ENCODE measurements around the gene PCNT.
"Not testable (repeated sequence)": the region's sequence is repeated elsewhere in the genome, so short reads cannot be mapped to it uniquely, and the experiment has no call there.

PCNT gene

DNA sequence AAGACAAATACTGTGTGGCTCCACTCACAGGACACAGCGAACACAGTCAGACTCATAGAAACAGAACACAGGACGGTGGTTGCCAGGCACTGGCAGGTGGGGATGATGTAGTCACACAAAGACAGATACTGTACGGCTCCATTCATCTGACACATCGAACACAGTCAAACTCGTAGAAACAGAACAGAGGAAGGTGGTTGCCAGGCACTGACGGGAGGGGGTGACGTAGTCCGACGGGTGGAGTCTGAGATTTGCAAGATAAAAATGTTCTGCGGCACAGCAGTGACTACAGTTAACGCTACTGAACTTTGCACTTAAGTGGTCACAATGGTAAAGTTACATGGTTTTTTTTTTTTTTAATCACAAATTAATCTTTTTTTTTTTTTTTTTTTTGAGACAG is 19.0 kb upstream of the PCNT start:
- DNase-seq: no peak

DNA sequence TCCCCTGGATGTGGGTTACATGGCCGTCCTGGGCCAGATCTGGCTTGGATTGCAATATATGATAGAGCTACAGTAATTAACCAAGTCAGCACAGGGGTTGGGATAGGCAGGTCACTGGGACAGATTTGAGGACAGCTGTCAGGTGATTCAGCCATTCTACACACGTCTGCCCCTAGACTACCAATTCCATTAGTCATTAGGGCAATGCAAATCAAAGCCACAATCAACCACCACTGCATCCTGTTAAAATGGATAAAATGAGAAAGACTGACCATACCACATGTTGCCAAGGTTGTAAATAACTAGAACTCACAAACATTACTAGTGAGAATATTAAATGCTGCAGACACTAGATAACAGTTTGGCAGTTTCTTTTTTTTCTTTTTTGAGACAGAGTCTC is 16.3 kb upstream of the PCNT start:
- no peak for DNase-seq

DNA sequence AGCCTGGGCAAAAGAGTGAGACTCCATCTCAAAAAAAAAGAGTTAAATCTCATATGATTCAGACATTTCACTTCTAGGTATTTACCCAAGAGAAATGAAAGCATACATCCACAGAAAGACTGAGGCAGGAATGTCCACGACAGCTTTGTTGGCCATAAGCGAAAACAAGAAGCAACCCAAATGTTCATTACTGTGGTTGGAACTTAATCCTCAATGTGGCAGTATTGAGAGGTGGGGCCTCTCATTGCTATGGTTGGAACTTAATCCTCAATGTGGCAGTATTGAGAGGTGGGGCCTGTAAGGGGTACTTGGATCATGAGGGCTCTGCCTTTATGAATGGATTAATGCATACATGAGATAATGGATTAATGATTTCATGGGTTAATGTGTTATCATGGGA is 15.5 kb upstream of the PCNT start:
- no peak for DNase-seq

DNA sequence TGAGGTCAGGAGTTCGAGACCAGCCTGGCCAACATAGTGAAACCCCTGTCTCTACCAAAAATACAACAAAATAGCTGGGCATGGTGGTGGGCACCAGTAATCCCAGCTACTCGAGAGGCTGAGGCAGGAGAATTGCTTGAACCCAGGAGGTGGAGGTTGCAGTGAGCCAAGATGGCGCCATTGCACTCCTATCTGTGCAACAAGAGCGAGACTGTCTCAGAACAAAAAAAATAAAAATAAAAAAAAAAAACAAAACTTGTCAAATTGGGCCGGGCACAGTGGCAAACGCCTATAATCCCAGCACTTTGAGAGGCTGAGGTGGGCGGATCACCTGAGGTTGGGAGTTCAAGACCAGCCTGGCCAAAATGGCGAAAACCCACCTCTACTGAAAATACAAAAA is 13.7 kb upstream of the PCNT start:
- DNase-seq: not testable (repeated sequence)

DNA sequence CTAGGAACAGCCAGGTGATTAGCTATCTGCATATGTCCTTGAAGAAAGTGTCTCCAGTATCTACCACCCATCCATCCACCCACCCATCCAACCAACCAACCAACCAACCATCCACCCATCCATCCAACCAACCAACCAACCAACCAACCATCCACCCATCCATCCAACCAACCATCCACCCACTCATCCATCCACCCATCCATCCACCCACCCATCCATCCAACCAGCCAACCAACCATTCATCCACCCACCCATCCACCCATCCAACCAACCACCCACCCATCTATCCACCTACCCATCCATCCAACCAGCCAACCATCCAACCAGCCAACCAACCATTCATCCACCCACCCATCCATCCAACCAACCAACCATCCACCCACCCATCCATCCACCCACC is 12.4 kb upstream of the PCNT start:
- no peak for DNase-seq

DNA sequence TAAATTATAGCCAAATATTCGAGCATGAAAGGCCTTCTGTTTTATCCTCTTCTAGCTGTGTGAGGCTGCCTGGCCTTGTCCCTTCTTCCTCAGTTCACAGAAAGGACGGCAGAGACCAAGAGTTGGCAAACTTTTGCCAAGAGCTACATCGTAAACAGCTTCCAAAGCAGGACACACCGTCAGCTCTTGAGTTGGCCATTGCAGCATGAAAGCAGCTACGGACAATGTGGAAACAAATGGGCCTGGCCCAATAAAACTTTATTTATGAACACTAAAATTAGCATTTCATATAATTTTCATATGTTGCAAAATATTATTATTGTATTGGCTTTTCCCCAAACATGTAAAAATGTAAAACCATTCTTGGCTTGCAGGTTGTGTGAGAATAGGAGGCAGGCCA is 11.0 kb upstream of the PCNT start:
- DNase-seq: no peak

DNA sequence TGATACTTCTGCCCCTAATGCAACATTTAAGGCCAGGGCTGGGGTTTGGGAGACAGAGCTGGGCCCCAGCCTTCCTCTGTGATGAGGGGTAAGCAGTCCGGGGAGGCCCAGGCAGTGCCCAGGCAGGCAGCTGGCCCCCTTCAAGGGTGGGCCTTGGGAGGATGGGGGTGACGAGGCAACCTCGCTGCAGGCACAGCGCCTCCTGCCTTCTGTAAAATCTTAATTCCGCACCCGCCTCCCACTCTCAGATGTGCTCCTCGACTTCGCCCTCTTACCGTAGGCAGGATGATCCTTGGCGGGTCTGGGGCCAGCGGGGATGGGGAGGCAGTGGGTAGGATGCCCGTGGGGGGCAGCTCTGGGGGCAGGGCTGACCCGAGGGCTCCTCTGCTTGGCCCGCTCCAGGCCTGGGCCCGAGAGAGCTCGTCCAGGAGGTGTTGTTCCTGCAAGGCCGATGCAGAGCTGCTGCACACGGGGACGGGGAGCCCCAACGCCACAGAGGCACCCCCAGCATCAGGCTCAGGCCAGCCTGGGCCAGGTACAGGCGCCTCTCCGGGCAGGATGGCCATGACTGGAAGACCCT is 9.4 kb upstream of the PCNT start:
- no peak for DNase-seq

DNA sequence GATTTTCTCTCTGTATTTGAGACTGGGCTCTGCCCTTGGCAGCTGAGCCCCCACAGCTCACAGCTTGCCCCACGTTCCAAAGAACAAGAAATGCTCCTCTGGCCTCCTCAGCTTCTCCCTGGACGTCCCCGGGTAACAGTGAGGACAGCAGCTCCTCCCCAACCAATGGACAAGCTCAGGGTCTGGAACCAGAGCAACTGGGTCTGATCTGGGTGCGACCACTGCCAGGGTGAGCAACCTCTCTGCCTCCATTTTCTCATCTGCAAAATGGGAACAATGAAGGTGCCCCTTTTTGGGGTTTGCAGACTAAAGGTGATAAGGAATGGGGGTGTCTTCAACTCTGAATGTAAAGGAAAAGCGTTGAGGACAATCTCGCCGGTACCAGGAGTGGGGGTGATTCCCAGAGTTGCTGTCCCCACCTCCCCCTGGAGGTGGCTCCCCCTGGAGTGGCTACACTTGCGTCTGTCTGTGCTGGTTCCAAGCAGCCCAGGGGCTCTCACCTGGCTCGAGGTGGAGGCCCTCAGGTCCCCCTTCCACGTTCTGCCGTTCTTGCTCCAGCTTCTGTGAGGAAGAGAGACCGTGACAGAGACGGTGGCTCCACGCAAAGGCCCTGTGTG is 7.1 kb upstream of the PCNT start:
- no peak for DNase-seq

DNA sequence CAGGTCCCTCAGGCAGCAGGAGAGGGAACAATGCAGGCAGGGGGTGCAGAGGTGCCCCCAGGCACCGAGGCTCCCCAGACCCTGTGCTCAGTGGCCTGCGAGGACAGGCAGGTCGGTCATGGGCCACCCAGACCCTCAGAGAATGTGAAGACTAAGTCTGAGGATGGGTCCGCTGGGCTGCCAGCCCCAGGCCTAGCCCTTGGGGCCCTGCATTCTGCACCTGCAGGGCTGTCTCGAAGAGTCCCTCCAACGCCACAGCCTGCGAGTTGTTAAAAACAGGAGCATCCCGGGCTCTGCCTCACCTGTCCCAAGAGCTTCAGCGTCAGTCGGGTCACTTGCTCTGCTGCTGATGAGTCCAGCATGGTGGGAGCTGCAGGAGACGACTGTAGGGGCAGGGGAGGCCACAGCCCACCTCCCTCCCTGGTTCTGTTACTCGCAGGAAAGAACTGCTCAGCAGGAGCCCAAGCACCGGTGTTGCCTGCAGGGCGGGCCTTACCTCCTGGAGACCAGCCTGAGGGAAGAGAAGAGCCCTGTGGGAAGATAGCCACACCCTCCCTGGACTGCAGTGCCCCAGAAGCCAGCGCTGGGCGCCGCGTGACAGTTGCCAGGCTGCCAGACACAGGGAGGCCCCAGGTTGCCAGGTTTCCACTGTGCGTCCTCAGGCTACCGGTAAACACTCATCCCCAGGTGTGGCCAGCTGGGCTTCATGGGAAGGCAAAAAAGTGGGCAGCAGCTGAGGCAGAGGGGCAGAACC is 6.1 kb upstream of the PCNT start:
- DNase-seq: no peak

DNA sequence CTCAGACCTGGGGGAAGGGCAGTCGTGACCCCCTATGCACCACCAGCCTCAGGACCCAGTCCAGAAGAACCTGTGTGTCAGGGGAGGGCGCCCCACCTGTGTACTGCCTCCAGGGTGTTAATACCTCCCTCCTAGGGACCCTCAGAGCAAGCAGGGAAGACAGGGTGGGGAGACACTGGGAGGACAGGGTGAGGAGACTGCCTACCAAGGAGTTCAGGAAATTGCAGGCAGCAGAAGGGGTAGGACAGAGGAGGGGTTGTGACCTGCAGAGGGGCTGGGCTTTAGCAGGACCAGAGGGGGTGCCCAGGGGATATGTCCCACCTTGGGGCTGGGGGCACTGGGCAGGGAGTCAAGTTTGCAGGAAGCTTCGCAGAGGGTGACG is 5.5 kb upstream of the PCNT start:
- DNase-seq: no peak

DNA sequence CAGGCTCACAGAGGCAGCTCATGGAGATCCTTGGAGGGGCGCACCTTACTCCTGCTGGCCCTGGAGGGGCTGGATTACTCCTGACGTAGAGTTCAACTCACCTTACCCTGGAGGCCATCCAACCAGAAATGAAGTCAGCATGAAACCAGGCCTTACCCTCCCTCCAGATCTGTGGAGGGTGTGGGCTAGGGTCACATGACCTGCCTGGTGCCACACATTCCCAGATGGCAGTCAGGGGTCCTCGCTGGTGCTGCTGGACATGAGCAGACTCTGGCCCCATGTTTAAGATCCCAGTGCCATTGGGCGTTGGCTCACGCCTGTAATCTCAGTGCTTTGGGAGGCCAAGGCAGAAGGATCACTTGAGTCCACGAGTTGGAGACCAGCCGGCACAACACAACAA is 4.8 kb upstream of the PCNT start:
- no peak for DNase-seq

DNA sequence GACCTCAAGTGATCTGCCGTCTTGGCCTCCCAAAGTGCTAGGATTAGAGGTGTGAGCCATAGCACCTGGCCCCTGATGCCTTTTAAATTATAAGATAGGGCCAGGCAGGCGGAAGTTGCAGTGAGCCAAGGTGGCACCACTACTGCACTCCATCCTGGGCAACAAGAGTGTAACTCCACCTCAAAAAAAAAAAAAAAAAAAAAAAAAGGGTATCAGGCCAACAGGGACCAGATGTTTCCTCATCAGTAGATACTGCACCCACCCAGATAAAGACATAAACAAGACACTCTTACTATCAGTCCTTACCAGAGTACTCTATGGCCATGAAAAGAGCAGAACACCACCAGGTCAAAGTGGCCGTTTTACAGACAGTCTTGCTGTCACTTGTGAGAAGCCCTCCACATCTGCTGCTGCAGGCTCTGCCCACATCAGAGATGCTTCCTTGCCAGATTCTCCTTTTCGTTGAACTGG is 3.6 kb upstream of the PCNT start:
- no peak for DNase-seq

DNA sequence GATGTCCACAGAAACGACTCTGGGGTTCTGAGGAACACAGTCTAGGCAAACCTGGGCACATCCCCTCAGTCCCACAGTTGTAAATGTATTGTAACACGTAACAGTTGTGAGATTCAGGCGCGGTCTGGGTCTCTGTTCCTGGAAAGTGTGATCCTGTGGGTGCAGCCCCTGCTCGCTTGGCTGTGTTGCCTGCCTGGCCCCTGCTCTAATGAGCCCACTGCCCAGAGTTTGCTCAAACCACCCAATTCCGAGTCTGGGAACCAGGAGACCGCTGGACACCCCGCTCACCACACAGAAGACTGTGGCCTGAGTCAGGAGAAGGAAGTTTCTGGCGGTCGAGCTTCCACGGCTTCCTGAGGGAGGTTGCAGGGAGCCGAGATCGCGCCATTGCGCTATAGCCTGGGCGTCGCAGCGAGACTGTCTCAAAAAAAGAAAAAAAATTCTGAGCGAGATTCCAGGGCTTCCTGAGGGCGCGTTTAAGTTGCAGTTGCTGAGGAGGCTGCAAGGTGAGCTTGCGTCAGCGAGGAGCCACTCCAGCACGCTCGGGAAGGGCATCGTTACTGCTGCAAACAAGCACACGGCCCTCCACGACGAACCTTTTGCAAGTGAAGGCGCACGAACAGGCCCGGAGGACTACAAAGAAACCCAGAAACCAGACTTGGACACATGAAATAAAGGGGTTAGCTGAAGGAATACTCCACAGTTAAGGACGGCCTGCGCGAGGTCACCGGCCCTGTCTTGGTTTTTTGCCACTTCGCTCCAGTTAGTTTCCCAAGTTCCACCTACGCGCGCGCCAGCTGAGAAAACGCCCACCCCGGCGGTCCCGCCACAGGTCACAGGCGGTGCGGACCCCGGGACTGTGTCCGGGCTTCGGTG is 1.4 kb upstream of the PCNT start:
- DNase-seq: no peak

DNA sequence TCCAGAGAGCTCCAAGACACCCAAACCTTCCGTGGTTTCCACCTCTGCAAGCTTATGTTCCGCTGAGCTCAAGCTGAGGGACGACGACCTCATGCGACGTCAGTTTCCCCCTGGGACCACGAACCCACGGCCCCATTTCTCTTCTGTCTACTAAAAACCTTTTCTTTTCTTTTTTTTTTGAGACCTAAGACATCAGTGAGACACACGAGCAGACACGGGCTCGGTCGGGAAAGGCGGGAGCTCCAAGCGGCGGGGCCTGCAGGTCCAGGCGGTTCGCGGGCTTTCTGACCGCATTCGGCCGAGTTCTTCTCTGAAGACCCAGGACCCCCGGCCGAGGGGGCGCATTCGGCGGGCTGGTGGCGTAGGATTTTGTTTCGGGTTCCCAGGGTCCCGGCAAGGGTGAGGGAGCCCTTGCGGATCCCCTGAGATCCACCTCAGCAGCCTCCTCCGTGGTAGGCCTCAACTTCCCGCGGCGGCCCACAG is 688 bp upstream of the PCNT start:
- no peak for DNase-seq

DNA sequence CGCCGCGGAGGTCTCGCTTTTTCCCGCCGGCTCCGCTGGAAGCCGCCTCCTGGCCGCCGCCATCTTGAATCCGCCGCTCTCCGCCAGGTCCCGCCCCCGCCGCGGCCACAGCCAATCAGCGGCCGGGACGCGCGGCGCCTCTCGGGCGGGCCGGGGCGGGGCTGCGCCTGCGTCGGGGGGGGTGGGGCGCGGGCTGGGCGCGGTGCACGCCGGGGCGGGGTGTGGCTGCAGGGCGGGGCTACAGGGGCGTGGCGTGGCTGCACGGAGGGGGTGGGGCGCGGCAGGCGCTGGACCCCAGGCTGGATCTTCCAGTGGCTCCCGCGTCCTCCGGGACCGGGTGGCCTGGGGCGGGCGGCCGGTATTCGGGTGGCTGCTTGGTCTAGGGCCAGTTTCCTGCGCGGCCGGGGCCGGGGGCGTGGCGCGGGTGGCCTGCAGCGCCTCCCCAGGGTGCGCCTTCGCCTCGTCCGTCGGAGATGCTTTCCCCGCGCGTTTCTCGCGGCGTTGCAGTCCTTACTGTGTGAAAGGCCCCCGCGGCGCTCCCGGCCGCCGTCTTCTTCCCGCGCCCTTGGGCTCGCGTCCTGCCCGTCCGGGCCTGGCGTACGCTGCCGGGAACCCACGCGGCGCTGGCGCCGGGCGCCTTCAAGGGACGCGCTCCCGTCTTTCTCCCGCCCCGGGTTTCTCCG is 575 bp downstream of the PCNT start:
- peak; percentile 80 to 88 for DNase-seq

DNA sequence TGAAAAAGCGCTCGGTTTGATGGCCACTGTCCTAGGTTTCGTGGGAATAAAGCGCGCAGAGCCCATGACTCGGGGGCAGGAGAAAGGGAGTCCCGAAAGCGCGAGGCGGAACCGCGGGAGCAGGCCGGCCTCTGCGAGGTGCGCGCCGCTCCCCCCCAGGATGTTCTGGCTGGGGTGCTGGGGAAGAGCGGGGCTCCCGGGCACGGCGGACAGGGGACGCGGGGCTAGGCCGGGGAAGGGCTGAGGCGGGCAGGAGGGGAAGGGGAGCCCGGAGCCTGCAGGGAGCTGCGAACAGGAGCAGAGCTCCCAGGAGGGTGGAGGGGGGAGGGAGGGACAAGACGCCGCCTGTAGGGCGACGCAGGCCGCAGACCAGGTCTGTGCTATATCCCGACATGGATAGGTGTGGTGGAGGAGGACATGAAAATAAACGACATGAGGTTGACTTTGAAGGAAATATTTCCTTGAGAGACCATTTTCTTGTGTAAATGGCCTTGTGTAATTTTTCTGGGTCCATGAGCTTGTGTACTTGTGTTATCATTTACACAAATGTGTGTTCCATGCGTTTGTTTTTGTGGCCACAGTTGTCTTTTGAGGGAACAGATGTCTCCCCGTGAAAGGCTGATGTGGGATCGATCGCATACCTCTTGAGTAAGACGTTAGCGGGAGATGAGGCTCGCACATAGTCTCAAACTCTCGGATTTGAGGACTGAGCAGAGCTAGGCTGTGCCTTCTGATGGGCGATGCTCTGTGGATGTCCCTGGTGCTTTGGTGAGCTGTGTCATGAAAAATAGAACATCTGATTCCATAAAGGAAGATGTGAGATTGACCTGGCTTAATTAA is 1.3 kb downstream of the PCNT start:
- peak in 1 of 2 donors; percentile 34 for DNase-seq

DNA sequence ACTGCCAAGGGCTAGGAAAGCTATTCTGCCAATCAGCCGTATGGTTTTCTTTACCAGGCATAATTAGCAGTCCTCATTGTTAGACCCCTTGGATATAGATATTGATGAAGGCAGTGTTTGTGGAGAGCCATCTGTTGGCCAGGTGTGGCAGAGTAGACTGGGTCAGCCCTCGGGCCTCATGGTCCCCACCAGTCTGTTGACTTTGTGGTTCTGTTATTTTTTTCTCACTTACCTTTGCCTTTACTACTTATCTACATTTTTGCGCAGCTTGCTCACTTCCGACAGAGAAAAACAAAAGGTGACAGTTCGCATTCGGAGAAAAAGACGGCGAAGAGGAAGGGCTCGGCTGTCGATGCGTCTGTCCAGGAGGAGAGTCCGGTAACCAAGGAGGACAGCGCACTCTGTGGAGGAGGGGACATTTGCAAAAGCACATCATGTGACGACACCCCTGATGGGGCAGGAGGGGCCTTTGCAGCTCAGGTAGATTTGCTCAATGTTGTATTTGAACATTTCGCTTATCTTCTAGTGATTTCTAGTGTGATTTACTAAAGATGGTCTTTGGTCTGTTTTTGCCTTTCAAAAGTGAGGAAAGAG is 2.3 kb downstream of the PCNT start:
- no peak for DNase-seq

DNA sequence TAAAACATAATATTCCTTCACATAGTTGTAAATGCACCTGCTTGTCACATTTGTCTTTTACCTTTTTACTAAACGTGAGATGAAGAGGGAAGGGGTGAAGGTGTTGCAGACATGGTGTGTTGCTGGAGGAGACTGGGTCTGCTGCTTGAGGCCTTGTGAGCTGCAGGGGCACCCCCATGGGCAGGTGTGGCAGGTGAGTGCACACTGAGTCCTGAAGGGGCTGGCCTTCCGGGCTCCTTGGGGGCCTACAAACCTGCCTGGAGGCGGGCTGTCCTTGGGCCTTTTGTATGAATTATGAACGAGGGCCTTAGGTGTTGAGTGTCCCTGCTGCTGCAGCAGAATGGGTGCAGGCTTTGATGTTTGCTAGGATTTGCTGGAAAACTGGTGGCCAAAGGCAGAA is 3.8 kb downstream of the PCNT start:
- no peak for DNase-seq

DNA sequence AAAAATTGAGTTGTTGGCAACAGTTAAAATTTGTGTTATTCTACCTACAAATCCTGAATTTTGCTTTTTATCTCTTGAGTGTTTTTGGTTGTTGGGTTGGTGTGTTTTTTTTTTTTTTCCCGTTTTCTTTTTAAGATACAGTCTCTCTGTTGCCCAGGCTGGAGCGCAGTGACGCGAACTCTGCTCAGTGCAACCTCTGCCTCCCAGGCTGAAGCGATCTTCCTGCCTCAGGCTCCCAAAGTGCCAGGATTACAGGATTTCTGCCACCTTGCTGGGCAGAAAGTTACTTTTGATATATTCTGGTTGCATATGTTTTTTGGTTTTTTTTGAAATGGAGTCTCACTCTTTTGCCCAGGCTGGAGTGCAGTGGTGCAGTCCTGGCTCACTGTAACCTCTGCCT is 4.2 kb downstream of the PCNT start:
- no peak for DNase-seq

DNA sequence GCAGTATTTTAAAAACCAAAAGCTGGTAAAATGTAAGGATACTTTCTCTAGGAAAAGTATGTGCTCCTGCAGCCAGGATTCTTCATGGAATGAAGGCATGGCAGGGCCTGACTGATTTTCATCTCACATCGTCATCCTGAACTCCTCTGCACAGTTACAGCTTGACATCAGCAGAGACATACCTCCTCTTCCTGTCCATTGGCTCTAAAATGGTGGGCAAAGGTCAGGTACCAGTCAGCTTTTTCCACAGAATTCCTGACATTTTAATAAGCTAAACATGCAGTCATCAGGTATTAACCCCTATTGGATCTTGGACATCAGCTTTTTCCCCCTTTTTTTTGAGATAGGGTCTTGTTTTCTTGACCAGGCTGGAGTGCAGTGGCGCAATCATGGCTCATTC is 5.8 kb downstream of the PCNT start:
- DNase-seq: no peak

Measured in hippocampal formation (tissue), 2 donors.